ENCODE results near the gene ENPP6. TPM values are rescaled to one million over a fixed set of nuclear protein-coding genes. Genes with fewer than 3 reads are reported as not detected.

Gene ENPP6
- total RNA-seq: 0.60 TPM

- peak; percentile 7 for DNase-seq (ENCODE audit: low spot score)
These were observed at the start of gene ENPP6 for GRCh38 chr4:184217634-184218033. ENPP6 (minus strand) TSS chr4:184217873; CDS start chr4:184217819, 54 bp downstream.

- no peak for DNase-seq (ENCODE audit: low spot score)
These were observed 49.5 kb upstream of the ENPP6 start for GRCh38 chr4:184267206-184267608.

DNA sequence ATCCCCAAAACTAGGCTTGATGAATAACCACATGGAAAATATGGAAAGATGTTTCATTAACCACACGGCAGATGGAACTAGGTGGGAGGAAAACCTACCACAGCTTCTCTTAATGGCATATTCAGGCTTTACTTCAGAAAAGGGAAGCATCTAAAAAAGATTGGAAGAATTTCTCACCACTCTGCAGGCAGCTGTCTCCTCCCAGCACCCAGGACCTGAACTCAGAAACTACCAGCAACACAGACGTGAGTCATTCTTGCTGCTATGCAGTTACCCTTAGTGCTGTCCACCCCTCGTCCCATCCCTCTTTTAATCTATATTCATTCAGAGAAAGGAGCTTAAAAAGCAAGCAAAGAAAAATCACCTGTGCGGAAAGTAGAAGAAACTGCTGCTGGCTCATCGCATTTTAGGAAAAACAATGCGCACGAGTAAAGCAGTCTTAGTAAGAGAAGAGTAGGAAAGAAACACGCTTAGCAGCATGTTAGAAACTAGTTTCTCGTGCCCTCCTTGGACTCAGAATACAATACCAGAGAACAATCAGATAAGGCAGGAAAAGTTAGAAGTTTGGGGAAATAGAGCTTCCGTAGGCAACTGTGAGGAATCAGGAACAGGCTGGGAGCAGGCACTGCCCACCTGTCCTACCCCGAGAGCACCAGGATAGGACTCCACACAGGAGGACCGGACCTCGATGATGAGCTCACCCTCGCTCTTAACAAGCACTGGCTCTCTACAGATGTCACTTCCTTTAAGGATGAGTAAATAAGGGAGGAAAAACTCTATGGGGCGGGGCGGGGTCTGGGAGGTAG, 48.1 kb upstream of the ENPP6 start:
- no peak for DNase-seq (ENCODE audit: low spot score)

GRCh38 chr4:184263910-184264732, 46.4 kb upstream of the ENPP6 start:
- peak; percentile 94 for DNase-seq (ENCODE audit: low spot score)

DNA sequence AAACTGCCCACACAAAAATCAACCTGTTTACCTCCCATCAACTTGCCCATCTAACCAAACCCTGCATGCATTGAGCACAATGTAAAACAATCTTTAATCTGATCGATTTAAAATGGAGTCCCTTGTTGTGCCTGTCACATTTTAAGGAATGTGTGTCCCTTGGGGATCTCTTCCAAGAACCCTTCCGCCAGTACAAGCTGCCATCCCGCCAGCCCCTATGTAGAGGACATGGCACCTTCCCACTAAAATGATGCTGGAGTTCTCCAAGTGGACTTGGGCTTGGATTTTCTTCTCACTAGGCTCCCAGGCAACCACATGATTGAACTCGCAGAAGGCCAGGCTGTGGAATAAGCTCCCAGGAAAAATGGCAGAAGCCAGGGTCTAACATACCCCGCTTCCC, 45.8 kb upstream of the ENPP6 start:
- no peak for DNase-seq (ENCODE audit: low spot score)

- no peak for DNase-seq (ENCODE audit: low spot score)
These were observed 45.2 kb upstream of the ENPP6 start for GRCh38 chr4:184262901-184263300.

GRCh38 chr4:184261246-184261645, 43.6 kb upstream of the ENPP6 start:
- no peak for DNase-seq (ENCODE audit: low spot score)

GRCh38 chr4:184259866-184260265, 42.2 kb upstream of the ENPP6 start:
- no peak for DNase-seq (ENCODE audit: low spot score)

DNA sequence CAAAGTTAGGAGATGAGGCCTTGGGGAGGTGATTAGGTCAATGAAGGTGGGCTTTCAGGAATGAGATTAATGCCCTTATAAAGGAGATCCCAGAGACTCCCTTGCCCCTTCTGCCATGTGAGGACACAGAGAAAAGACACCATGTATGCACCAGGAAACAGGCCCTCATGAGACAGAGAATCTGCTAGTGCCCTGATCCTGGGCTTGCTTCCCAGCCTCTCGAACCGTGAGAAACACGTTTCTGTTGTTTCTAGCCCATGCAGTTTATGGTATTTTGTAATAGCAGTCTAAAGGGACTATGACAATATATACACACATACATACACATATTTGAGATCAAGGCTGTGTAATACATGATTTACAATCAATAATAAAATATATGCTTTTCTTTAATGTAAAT, 41.4 kb upstream of the ENPP6 start:
- no peak for DNase-seq (ENCODE audit: low spot score)

GRCh38 chr4:184255871-184256642, 38.4 kb upstream of the ENPP6 start:
- DNase-seq (ENCODE audit: low spot score): no peak

DNA sequence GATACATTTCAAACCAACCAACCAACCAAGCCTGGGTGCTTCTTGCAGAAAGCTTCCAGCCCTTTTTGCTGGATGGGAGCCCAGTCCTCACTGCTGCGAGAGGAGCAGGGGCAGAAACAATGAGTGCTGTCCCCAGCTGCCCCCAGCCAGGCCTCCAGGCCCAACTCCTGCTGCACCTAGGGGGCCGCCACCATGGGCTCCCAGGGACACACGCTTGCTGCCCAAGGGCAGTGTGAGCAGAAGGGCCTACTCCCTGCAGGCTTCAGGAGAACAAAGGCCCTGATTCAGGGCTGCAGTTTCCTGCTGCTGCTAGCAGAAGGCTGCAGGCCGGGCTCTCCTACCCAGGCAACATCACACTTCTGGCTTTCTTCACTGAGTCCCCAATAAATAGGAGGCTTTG, 37.7 kb upstream of the ENPP6 start:
- DNase-seq (ENCODE audit: low spot score): no peak

DNA sequence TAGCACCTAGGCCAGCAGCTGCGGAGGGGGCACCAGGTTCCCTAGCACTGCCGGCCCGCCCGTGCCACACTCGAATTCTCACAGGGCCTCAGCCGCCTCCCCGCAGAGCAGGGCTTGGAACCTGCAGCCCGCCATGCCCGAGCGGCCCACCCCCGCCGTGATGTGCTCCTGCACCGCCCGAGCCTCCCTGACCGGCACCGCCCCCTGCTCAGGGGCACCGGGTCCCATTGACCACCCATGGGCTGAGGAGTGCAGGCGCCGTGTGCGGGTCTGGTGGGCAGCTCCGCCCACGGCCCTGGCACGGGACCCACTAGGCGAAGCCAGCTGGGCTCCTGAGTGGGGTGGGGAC, 35.4 kb upstream of the ENPP6 start:
- no peak for DNase-seq (ENCODE audit: low spot score)

DNA sequence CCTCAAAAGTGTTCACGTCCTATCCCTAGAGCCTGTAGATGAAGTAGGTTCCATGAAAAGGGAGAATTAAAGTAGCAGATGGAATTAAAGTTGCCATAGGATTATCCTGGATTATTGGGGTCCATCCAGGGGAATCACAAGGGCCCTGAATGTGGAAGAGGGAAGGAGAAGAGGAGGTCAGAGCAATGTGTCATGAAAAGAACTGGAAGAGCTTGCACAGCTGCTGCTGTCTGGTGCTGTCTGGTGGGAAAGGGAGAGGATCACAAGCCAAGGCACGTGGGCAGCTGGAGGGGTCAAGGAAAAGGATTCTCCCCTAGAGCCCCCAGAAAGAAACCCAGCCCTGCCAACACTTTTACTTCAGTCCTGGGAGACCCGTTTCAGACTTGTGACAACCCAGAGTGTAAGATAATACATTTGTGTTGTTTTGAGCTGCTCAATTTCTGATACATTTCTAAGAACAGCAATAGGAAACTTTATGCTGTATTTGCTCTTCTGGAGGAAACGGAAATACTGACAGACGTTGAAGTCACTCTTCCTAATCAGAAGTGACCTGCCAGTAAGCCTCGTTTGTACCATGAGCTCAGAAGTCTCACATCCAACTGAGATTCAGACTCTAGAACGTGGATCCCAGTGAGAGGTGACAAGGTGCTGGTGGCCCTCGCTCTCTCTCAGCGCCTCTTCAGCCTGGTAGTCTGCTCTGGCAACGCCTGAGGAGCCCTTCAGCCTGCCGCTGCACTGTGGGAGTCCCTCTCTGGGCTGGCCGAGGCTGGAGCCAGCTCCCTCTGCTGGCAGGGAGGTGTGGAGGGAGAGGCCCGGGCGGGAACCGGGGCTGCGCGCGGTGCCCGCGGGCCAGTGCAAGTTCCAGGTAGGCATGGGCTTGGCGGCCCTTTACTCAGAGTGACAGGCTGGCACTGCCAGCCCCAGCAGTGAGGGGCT, 34.7 kb upstream of the ENPP6 start:
- DNase-seq (ENCODE audit: low spot score): no peak

- no peak for DNase-seq (ENCODE audit: low spot score)
These were observed 34.0 kb upstream of the ENPP6 start for GRCh38 chr4:184251670-184251980.

GRCh38 chr4:184250795-184251669, 33.4 kb upstream of the ENPP6 start:
- DNase-seq (ENCODE audit: low spot score): no peak

- no peak for DNase-seq (ENCODE audit: low spot score)
These were observed 30.5 kb upstream of the ENPP6 start for GRCh38 chr4:184248216-184248615.

DNA sequence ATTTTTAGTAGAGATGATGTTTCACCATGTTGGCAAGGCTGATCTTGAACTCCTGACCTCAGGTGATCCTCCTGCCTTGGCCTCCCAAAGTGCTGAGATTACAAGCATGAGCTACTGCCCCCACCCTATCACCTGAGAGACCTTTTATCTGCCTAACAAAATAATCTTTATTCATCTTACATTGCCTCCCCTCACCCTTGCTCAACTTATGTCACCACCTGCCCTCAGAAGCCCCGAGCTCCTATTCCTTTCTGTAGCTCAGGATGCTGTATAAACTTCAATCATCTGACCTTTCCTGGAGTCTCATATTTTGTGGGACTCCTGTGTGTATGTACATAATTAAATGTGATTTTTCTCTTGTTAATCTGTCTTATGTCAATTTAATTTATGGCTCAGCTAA, 29.7 kb upstream of the ENPP6 start:
- DNase-seq (ENCODE audit: low spot score): no peak

GRCh38 chr4:184246426-184246825, 28.8 kb upstream of the ENPP6 start:
- DNase-seq (ENCODE audit: low spot score): no peak

- no peak for DNase-seq (ENCODE audit: low spot score)
These were observed 20.5 kb upstream of the ENPP6 start for GRCh38 chr4:184238072-184238745.

DNA sequence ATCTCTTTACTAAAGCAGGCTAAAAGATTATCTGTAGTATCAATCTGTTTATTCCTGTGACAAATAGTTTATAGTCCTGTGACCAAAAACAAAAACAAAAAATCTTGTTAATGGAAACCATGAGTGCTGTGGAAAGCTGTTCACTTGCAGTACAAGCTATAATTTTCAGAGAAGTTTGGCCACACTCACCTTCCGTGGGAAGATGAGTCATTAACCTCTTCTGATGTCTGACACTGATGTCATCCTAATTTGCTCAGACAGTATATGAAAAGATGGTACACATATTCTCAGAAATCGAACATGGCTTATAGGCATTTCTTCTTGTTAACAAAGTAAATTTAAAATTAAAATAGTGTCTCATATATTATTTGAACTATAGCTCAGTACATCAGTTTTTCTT, 19.9 kb upstream of the ENPP6 start:
- DNase-seq (ENCODE audit: low spot score): no peak
